ENCODE results near the gene OXT.
"Not testable (repeated sequence)": the region's sequence is repeated elsewhere in the genome, so short reads cannot be mapped to it uniquely, and the experiment has no call there.

OXT gene

DNA sequence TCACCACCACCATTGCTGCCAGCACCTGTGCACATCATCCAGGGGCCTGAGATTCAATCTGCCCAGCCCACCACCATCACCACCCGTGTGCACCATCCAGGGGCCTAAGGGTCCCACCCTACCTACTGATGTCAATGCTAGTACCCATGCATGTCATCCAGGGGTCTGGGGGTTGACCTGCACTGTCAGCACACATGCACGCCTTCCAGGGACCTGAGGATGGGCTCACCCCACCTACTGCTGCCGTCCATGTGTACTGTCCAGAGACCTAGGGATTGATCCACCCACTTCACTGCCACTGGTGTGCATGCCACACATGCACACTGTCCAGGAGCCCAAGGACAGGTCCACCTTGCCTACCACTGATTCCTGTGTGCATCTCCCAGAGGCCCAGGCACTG, 11.9 kb upstream of the OXT start:
- no peaks in the 10 kb centered on the region for H3K4me1 ChIP-seq (ENCODE audit: insufficient read depth, low read length, poor library complexity, severe bottlenecking)
- peaks cover 6% of the 10 kb centered on the region; the same call in 1 of the 2 replicates for H3K79me2 ChIP-seq (ENCODE audit: insufficient read depth, low read length)
- no peaks in the 10 kb centered on the region for H3K9me3 ChIP-seq (ENCODE audit: insufficient read depth, low read depth, low read length)
- no peak overlapping the region for H2AFZ ChIP-seq (ENCODE audit: low read length)
- H3F3A ChIP-seq (ENCODE audit: low read depth), result no peaks in the 10 kb centered on the region
- H3K4me3 ChIP-seq (ENCODE audit: low read length, poor library complexity, severe bottlenecking), result no peak overlapping the region
- TF ChIP-seq, protein P1, sequence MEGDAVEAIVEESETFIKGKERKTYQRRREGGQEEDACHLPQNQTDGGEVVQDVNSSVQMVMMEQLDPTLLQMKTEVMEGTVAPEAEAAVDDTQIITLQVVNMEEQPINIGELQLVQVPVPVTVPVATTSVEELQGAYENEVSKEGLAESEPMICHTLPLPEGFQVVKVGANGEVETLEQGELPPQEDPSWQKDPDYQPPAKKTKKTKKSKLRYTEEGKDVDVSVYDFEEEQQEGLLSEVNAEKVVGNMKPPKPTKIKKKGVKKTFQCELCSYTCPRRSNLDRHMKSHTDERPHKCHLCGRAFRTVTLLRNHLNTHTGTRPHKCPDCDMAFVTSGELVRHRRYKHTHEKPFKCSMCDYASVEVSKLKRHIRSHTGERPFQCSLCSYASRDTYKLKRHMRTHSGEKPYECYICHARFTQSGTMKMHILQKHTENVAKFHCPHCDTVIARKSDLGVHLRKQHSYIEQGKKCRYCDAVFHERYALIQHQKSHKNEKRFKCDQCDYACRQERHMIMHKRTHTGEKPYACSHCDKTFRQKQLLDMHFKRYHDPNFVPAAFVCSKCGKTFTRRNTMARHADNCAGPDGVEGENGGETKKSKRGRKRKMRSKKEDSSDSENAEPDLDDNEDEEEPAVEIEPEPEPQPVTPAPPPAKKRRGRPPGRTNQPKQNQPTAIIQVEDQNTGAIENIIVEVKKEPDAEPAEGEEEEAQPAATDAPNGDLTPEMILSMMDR (conservative IDR thresholded peaks at IDR 0.05; ENCODE audit: low read length), result no peak
- no peak for TF ChIP-seq EZH2phosphoT487 (IDR thresholded peaks at IDR 0.05; ENCODE audit: borderline replicate concordance)
- no peaks in the 10 kb centered on the region for H3K9me2 ChIP-seq (replicated peaks; ENCODE audit: low read depth, low read length)
- no peaks in the 10 kb centered on the region for H4K20me1 ChIP-seq (ENCODE audit: insufficient read depth, low read length, poor library complexity, severe bottlenecking)
- H3K4me2 ChIP-seq (ENCODE audit: low read depth, low read length, poor library complexity, severe bottlenecking), result no peak overlapping the region
- no peaks in the 10 kb centered on the region for H3K27me3 ChIP-seq (ENCODE audit: insufficient read depth, low read length, poor library complexity, severe bottlenecking)
- no peaks in the 10 kb centered on the region for H3K36me3 ChIP-seq (ENCODE audit: insufficient read depth, low read length)
- no peak overlapping the region for H3K9ac ChIP-seq (ENCODE audit: low read depth, low read length, poor library complexity, severe bottlenecking)

DNA sequence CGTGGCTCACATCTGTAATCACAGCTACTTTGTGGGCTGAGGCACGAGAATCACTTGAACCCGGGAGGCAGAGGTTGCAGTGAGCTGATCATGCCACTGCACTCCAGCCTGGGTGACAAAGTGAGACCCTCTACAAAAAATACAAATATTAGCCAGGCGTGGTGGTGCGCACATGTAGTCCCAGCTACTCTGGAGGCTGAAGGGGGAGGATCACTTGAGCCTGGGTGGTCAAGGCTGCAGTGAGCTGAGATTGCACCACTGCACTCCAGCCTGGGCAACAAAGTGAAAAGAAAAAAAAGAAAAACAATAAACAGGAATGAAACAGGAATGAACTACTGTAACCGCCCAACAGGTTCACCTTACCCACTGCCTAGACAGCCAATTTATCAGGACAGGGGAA, 7.3 kb upstream of the OXT start:
- H2AFZ ChIP-seq (ENCODE audit: low read length); H3K4me2 ChIP-seq (ENCODE audit: low read depth, low read length, poor library complexity, severe bottlenecking); H3K4me1 ChIP-seq (ENCODE audit: insufficient read depth, low read length, poor library complexity, severe bottlenecking); H3K79me2 ChIP-seq (ENCODE audit: insufficient read depth, low read length); H3K4me3 ChIP-seq (ENCODE audit: low read length, poor library complexity, severe bottlenecking); H3F3A ChIP-seq (ENCODE audit: low read depth); H3K36me3 ChIP-seq (ENCODE audit: insufficient read depth, low read length); H3K9me3 ChIP-seq (ENCODE audit: insufficient read depth, low read depth, low read length); H3K27me3 ChIP-seq (ENCODE audit: insufficient read depth, low read length, poor library complexity, severe bottlenecking); H3K9ac ChIP-seq (ENCODE audit: low read depth, low read length, poor library complexity, severe bottlenecking); H4K20me1 ChIP-seq (ENCODE audit: insufficient read depth, low read length, poor library complexity, severe bottlenecking); H3K9me2 ChIP-seq (replicated peaks; ENCODE audit: low read depth, low read length): not testable (repeated sequence)

DNA sequence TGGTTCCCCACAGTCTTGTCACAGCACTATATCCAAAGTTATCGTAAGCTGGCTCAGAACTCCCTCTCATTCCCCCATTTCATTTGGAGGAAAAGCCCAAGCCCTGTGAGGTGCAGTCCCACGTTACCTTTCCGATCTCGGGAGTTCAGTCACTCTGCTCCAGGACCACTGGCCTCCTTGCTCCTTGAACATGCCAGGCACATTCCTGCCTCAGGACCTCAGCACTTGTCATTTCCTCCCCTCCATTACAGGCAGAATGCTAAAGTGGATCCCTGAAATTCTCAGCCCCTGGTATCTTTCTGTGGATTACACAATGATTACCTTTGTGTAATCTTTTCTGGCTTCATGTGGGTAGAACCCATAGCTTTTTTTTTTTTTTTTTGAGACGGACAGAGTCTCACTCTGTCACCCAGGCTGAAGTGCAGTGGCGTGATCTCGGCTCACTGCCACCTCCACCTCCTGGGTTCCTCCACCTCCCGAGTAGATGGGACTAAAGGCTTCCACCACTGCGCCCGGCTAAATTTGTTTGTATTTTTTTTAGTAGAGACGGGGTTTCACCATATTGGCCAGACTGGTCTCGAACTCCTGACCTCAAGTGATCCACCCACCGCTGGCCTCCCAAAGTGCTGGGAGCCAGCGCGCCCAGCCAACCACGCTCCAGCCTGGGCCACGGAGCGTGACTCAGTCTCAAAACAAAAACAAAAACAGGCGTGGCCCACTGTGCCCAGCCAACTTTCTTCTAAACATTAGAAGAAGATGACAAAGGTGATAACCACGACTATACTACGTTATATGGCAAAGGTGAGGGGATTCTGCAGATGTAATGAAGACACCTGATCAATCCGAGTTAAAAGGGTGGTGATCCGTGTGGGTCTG, 4.0 kb upstream of the OXT start:
- TF ChIP-seq, protein P1 (conservative IDR thresholded peaks at IDR 0.05; ENCODE audit: low read length), result no peak
- no peak for TF ChIP-seq EZH2phosphoT487 (IDR thresholded peaks at IDR 0.05; ENCODE audit: borderline replicate concordance)

DNA sequence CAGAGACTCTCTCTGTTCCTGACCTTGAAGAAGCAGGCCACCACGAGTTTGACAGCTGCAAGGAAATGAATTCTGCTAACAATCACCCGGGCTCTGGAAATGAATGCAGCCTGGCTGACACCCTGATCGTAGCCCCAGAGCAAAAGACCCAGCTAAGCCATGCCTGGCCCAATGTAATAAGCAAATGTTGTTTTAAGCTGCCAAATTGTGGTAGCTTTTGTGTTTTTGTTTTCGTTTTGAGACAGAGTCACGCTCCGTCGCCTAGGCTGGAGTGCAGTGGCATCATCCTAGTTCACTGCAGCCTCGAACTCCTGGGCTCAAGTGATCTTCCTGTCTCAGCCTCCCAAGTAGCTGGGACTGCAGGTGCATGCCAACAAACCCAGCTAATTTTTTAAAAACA, 3.3 kb upstream of the OXT start:
- peaks cover 16% of the 10 kb centered on the region; the same call in 1 of the 2 replicates for H3K79me2 ChIP-seq (ENCODE audit: insufficient read depth, low read length)
- no peak overlapping the region for H3K4me2 ChIP-seq (ENCODE audit: low read depth, low read length, poor library complexity, severe bottlenecking)
- H3K36me3 ChIP-seq (ENCODE audit: insufficient read depth, low read length), result no peaks in the 10 kb centered on the region
- H2AFZ ChIP-seq (ENCODE audit: low read length), result no peak overlapping the region
- no peak overlapping the region for H3K4me3 ChIP-seq (ENCODE audit: low read length, poor library complexity, severe bottlenecking)
- H3K9ac ChIP-seq (ENCODE audit: low read depth, low read length, poor library complexity, severe bottlenecking), result no peak overlapping the region
- TF ChIP-seq EZH2phosphoT487 (IDR thresholded peaks at IDR 0.05; ENCODE audit: borderline replicate concordance), result no peak
- TF ChIP-seq, protein P1 (conservative IDR thresholded peaks at IDR 0.05; ENCODE audit: low read length), result no peak
- H3K9me3 ChIP-seq (ENCODE audit: insufficient read depth, low read depth, low read length), result no peaks in the 10 kb centered on the region
- H3K9me2 ChIP-seq (replicated peaks; ENCODE audit: low read depth, low read length), result no peaks in the 10 kb centered on the region
- no peaks in the 10 kb centered on the region for H3F3A ChIP-seq (ENCODE audit: low read depth)
- peaks cover 8% of the 10 kb centered on the region for H4K20me1 ChIP-seq (ENCODE audit: insufficient read depth, low read length, poor library complexity, severe bottlenecking)
- no peaks in the 10 kb centered on the region for H3K27me3 ChIP-seq (ENCODE audit: insufficient read depth, low read length, poor library complexity, severe bottlenecking)
- H3K4me1 ChIP-seq (ENCODE audit: insufficient read depth, low read length, poor library complexity, severe bottlenecking), result peaks cover 17% of the 10 kb centered on the region

More for the DNA sequence above, 4.0 kb upstream of the OXT start:
- no peak overlapping the region for H3K4me3 ChIP-seq (ENCODE audit: low read length, poor library complexity, severe bottlenecking)
- H3K79me2 ChIP-seq (ENCODE audit: insufficient read depth, low read length), result peaks cover 16% of the 10 kb centered on the region; the same call in 1 of the 2 replicates
- peaks cover 10% of the 10 kb centered on the region for H3K4me1 ChIP-seq (ENCODE audit: insufficient read depth, low read length, poor library complexity, severe bottlenecking)
- no peak overlapping the region for H3K9ac ChIP-seq (ENCODE audit: low read depth, low read length, poor library complexity, severe bottlenecking)
- H3K9me3 ChIP-seq (ENCODE audit: insufficient read depth, low read depth, low read length), result no peaks in the 10 kb centered on the region
- H4K20me1 ChIP-seq (ENCODE audit: insufficient read depth, low read length, poor library complexity, severe bottlenecking), result peaks cover 8% of the 10 kb centered on the region
- no peaks in the 10 kb centered on the region for H3F3A ChIP-seq (ENCODE audit: low read depth)
- H3K9me2 ChIP-seq (replicated peaks; ENCODE audit: low read depth, low read length), result no peaks in the 10 kb centered on the region
- H2AFZ ChIP-seq (ENCODE audit: low read length), result no peak overlapping the region
- no peaks in the 10 kb centered on the region for H3K27me3 ChIP-seq (ENCODE audit: insufficient read depth, low read length, poor library complexity, severe bottlenecking)
- H3K4me2 ChIP-seq (ENCODE audit: low read depth, low read length, poor library complexity, severe bottlenecking), result no peak overlapping the region
- H3K36me3 ChIP-seq (ENCODE audit: insufficient read depth, low read length), result no peaks in the 10 kb centered on the region

Data from Loucy (cell line).